COLO668 (cell line): ENCODE measurements around the gene MRPL43.

Experiments
- DNase-seq: peaks from one replicate; lab custom pipeline; 2025; ENCODE audit not compliant: unreplicated experiment; lab: John Stamatoyannopoulos, UW

MRPL43 gene

DNA sequence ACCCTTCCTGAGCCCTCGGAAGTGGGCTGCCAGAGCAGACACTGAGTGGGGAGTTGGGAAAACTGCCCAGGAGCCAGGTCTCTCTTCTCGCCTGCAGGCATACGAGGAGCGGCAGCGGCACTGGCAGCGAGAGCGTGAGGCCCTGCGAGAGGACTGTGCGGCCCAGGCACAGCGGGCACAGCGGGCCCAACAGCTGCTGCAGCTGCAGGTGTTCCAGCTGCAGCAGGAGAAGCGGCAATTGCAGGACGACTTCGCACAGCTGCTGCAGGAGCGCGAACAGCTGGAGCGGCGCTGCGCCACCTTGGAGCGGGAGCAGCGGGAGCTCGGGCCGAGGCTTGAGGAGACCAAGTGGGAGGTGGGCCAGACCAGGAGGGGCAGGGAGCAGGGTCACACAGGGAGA lies 18.1 kb upstream of the MRPL43 start:
- no peak for DNase-seq

DNA sequence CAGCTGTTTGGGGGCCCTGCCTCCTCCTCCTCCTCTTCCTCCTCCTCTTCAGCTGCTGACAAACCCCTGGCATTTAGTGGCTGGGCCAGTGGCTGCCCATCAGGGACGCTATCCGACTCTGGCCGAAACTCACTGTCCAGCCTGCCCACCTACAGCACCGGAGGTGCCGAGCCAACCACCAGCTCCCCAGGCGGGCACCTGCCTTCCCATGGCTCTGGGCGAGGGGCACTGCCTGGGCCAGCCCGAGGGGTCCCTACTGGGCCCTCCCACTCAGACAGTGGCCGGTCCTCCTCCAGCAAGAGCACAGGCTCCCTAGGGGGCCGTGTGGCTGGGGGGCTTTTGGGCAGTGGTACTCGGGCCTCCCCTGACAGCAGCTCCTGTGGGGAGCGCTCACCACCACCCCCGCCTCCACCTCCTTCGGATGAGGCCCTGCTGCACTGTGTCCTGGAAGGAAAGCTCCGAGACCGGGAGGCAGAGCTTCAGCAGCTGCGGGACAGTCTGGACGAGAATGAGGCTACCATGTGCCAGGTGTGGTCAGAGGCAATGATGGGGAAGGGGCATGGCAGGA lies 16.4 kb upstream of the MRPL43 start:
- no peak for DNase-seq

DNA sequence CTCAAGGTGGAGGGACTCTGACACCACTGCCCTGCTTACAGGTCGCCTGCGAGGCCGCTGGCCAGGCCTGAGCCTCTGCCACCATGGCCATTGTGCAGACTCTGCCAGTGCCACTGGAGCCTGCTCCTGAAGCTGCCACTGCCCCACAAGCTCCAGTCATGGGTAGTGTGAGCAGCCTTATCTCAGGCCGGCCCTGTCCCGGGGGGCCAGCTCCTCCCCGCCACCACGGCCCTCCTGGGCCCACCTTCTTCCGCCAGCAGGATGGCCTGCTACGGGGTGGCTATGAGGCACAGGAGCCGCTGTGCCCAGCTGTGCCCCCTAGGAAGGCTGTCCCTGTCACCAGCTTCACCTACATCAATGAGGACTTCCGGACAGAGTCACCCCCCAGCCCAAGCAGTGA lies 15.2 kb upstream of the MRPL43 start:
- no peak for DNase-seq

DNA sequence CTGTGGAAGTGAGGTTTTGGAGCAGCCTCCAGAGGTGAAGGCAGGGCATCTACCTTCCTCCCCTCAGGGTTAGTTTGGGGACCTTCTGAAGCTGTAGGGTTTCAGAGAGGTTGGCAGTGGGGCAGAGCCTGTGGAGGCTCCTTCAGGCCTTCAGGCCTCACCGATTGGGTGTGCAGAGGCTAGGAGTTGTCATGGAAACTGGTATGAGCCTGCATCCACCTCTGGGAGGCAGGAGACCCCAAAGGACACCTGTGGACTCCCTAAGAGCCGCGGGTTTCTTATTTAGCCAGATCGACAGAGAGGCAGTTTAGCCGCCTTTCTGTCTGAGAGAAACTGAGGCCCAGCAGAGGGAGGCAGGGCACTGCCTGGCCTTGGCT lies 14.3 kb upstream of the MRPL43 start:
- no peak for DNase-seq

DNA sequence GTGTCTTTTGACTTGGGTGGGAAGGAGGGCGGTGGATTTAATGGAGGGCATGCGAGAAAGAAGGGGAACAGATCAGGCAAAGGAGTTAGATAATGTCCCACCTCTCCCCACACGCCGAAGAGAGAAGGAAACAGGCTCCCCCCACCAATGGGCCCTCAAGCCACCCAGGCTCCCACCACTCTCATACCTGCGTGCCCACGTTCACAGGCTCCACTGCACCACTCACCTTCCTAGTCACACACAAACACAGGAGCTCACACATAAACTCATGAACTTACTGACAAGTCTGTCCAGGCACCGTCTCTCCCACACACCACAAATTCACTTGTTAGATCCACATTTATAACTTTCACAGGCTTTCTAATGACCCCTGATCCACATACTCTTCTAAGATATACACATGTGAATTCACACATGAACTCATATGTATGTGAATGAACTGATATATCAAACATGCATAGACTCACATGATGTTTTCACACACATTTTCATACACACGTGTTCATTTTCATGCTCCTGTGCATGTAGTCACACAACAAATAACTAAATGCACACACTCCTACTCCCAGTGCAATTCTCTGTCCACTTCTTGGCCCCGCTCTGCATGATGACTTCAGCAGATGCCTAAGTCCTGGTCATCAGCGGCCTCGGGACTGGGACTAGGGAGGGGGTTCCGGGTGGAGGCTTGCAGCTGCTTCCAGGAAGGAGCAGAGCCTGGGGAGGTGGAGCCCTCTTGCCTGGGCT lies 13.8 kb upstream of the MRPL43 start:
- peak; percentile 1 for DNase-seq

DNA sequence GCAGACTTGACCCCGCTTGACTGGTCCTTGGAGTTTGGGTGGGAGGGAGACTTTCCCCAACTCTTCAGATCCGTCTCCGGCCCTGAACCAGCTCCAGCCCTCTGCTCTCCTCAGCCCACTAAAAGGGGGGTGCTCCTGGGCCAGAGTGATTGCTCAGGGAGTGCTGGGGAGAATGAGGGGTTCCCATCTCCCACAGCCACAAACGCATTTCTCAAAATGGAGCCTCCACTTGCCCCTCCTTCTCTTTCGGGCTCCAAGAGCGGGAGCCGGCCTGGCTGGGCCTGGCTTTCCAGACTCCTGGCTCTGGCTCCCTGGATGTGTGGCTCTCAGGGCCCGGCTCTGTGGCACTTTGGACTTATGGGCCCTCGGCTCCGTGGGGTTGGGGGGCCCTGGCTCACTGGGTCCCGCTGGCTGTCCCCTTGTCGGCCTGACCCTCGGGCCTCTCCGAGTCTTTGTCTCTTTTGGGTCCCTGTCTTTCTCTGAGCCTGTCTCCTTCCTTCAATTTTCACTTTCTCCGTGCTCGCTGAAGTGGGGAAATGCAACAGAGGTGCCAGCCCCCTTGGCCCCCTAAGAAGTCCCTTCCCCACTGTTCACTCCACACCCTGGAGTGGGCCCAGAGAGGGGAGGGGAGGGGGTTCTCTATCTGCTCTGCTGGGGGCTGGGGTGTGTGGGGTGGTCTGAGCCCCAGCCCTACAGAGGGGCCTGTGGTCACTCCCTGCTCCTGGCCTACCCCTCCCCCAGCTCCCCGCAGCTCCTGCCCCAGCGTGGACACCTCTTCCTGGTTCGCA lies 13.0 kb upstream of the MRPL43 start:
- no peak for DNase-seq

DNA sequence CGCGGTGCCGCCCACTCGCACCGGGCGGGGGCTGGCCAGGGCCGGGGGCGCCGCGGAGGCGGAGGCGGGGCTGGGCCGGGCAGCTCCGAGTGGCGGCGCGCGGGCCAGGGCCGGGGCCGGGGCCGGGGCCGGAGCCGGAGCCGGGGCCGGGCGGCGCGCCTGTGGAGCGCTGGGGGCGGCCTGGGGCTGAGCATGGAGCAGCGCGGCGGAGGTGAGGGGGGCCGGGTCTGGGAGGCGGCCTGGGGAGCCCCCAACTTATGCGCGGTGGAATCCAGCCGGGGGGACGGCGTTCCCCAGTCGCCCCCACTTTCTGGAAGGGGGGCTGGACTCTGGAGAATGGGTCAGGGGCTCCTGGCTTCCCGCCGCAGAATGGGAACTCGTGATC lies 12.4 kb upstream of the MRPL43 start, which contains the start of gene LZTS2:
Gene LZTS2, plus strand, starts transcription at position 67 of the 385 bp plus-strand sequence. CDS start 2,731 bp downstream, outside the sequence.
- no peak for DNase-seq

DNA sequence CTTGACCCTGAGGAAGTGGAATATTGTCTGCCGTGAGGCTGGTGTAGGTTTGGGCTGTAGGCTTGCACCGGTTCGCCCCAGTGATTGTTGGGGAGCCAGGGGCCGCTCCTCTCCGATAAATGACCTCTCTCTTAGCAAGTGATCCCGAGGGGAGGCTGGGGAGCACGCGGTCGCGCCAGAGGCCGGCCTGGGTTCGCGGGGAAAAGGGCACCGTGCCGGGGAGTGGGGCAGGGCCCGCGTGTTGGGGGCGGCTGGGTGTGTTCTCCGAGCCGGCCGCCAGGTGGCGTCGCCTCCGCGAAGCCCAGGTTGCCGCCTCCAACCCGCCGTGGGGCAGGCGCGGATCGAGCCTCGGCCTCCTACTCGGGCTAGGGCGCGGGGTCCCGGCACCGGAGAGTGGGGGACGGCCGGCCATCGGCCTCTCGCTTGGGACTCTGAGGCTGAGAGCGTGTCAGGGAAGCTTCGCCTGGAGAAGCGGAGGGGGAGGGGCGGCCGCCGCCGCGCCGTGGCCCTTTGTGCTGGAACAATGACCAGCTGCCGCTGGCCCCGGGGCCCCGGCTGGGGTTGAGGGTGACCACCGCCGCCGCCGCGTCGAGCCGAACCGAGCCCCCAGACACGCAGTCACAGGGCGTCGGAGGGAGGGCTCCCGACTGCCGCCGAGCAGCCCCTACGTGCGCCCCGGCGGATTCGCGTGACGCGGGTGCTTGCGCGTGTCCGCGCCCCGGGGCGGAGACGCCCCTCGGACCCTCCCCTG lies 11.9 kb upstream of the MRPL43 start:
- DNase-seq, result peak; percentile 74

DNA sequence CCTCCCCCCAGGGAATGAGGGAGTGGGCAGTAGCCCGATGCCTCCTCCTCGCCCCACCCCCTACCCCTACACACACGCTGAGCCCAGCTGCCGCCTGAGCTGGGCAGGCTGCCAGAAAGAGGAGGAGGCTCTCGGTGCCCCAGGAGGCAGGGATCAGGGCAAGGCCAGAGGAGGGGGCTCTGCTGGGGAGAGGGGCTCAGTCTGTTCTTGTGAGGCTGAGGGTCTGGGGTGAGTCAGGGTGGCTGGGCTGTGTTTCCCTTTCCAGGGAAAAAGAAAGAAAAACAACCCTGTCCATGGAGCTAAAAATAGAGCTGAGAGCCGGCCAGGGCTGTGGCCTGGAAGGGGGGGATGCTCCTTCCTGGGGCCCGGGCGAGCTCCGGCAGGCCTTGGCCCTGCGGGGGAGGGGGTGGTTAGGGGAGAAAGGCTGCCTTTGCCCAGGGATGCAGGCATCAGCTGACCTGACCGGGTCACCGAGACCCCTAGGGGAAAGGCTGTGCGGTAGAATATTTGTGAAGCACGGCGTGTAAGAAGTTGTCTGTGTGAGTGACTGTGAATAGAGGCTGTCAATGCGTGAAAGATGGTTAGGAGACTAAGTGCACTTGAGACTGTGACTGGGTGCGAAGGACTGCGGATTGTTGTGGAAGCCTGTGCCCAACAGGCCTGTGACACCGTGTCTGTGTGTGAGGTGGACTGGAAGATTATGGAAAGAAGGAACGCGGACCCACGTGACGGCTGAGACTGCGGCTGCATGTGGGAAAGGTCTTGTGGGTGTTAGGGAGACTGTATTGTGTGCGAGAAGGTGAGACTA lies 11.1 kb upstream of the MRPL43 start:
- peak; percentile 90 for DNase-seq

DNA sequence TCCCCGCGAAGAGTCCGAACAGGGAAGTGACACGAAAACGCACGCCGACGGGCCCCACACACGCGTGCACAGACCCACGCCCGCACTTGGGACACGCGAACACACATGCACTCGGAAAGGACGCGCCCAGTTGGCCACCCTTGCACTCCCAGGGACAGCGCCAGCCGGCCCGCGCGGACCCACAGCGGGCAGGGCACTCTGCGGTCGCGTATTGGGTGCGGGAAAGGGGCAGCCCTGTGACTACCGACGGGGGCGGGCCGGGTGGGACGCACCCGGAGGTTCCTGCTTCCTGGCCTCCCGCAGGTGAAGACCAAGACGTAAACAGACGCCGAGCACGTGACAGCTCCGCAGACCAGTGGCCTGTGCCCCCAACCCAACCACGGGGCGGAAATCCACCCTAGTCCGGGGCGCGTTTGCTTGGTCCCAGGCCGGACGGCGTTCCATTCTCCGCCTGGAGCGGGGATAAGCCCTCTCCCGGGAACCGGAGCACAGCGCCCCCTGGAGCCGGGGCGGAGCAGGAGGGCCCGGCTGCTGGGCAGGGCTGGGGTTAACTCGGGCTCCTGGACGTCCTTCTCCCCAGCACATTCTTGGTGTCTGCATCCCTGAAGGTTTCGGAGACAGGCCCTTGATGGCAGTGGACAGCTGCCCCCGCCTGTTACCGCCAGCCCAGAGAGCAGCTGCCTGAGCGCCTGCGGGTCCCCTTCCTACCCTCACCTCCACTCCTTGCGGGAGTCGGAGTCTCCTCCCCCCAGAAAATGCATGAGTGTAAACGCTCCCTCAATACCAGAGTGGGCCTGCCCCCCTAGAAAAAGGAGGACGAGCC lies 10.3 kb upstream of the MRPL43 start:
- DNase-seq, result peak; percentile 80

DNA sequence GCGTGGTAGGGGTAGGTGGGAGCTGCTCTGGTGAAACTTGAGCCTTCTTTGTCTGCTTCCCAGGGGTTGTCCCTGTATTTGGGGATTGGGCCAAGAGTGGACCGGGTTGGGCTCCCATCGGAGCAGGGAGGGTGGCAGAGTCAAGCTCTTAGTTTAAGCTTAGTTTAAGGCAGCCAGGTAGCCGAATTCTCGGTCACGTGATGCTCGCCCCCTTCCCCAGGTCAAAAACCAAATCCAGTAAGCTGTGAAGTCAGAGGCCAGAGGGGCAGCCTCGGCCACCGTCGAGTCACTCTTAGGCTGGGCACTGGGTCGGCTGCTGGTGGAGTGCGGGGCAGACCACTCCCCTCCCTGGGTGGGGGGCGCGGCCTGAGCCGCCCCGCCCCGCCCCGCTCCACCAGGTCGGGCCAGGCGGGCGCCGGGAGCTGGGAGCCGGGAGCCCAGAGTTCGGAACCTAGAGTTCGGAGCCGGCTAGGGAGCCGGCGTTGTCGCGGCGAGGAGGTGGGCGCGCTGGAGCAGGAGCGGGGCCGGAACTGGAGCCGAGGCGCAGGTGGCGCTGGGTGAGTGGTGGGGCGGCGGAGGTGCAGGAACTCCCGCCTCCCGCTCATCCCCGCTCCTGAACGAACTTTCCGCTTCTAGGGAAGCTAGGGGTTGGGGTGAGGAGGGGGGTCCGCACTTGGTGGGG lies 9.5 kb upstream of the MRPL43 start:
- DNase-seq, result peak; percentile 45

DNA sequence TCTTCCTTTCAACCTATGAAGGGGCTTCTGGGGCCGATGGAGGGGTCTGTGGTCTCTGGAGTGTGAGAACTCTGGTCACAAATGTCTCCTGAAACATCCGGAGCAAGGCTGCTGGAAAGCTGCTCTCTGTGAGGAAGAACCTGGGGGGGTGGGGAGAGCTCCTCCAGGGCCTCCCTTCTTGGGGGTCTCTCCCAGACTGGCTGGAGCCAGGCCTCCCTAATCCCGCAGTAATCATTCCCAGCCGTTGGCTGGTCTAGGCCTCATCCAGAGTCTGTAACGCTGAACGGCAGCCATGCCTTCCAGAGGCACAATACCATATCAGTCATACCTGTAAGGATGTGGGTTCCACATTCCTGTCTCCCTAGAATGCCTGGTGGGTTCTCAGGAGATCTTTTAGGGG lies 7.9 kb upstream of the MRPL43 start:
- no peak for DNase-seq

DNA sequence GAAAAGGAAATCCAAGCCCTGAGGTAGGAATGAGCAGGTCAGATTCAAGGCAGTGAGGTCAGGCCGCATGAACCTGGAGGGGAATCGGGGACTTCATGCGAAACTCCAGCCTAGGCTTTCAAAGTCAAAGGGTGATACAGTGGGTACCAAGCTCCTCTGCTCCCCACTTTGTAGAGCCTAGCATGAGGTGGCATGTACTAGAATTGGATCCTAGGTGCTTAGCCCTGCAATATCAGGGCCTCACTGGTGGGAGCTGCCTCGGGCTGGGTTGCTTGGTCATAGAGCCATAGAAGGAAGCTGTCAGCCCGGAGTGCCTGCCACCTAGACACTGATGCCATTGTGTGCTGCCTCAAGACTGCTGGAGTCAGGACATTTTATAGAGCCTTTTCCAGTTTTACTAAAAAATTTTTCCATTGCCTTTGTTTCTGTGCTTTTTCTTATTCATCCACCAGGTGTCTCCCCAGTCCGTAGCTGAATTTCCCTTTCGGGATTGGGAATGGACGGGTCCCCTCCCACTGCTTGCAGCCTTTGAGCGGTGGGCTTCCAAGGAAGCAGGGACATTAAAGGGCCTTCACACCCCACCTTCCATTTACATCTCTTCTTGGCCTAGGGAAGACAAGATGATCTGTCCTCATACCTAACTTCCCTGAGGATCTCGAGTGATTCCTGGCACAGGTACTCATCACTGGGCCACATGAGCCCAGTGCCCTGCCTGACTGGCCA lies 6.8 kb upstream of the MRPL43 start:
- no peak for DNase-seq

DNA sequence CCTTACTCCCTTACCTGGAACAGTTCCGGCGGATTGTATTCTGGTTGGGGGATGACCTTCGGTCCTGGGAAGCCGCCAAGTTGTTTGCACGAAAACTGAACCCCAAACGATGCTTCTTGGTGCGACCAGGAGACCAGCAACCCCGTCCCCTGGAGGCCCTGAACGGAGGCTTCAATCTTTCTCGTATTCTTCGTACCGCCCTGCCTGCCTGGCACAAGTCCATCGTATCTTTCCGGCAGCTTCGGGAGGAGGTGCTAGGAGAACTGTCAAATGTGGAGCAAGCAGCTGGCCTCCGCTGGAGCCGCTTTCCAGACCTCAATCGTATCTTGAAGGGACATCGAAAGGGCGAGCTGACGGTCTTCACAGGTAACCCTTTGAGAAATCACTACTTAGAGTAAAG lies 1.8 kb upstream of the MRPL43 start:
- no peak for DNase-seq

DNA sequence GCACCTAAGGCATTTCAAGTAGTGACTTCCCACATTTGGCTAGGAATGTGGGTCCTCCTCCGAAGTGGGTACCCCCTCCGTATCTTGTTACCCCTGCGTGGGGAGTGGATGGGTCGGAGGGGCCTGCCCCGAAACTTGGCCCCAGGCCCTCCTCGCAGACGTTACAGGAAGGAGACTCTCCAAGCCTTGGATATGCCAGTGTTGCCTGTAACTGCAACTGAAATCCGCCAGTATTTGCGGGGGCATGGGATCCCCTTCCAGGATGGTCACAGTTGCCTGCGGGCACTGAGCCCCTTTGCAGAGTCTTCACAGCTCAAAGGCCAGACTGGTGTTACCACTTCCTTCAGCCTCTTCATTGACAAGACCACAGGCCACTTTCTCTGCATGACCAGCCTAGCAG lies 869 bp upstream of the MRPL43 start:
- DNase-seq, result no peak

DNA sequence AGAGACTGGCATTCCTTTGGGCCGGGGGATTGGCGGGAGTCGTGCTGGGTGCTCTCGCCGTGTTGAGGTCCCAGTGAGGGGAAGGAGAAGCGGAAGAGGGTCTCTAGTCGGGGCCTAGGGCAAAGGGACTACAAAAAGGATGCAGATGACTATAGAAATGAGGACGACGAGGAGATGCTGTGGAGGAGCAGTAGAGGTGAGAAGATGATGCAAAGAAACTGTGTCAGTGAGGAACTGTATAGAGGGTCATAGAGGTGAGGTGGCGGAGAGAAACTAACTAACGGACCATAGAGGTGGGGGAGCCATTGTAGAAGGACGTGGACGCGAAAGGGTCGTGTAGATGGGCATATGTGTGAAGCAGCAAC lies 370 bp upstream of the MRPL43 start:
- no peak for DNase-seq

DNA sequence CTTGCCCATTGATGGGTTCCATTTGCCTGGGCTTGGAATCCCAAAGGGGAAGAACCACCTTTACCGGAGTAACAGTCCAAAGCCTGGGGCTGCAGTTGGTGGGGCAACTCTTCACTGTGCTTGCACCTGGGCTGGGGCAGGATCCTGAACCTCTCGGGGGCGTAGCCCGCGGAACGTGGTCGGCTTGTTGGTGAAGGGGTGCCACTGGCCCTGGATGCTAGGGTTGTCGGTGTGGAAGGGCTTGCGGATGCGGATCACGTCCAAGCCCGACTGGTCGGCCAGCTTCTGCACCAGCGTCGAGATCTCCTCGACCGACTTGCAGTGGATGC lies 710 bp downstream of the MRPL43 start:
- DNase-seq, result no peak

DNA sequence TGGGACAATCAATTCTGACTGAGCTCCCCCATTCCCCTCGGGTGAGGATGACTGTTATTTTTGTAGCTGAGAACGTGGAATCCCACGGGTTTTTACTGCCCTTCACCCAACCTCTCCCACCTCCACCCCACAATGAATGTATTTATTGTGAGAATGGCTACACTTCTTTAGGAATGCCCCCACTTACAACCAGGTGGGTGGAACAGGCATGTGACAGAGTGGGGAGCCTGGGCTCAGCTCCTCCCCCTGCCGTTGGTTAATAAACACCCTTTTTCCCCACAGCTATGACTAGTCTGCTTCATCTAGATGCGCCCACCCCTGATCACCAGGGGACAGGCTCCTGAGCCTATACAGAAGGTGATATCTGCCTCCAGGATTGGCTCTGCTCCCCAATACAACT lies 2.0 kb downstream of the MRPL43 start:
- DNase-seq, result no peak

DNA sequence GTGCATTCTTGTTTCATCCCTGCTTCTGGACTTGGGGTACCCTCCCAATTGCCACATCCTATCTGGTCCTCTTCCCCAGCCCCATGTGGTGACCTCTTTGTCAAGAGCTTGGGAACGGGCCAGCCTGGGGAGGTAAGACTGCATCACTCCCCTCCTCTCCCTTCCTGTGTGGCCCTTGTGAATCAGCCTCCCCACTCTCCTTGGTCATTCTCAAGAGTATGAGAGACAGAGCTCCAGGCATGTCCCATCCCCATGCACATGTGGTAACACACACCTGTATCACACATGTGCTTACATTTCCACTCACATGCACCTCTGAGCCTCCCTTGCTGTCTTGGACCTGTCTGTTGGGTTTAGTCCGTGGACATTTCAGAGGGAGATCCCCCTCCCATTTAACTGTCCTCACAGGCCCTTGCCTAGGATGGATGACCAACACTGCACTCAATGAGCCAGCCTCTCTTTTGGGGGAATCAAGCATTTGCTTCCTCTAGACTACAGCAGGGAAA lies 2.6 kb downstream of the MRPL43 start:
- no peak for DNase-seq
